Natural killer cell (primary cell): ENCODE results near the gene RIC8B. TPM values are rescaled to one million over a fixed set of nuclear protein-coding genes. Genes with fewer than 3 reads are reported as not detected.

Experiments
- ATAC-seq, 3 donors: fragments of 150-1000 bp in 2 of 3; fragments of 200-7000 bp in 1 of 3; cut with Tn5 transposase; 1 replicate in 1 of 3; 2 replicates in 2 of 3; pipeline ENCODE4 v1.10.0; 2021; ENCODE audit warnings: mild to moderate bottlenecking in 2 of 3, moderate library complexity in 2 of 3
- DNase-seq, 2 donors: peaks; one replicate each; pipeline versions ENCODE4 v3.0.0 to v3.0.0-alpha.2; 2013 to 2021; ENCODE audit warnings: mixed read lengths in 1 of 2
- H3K27ac ChIP-seq: one replicate; pipeline ENCODE4 v1.5.1; 2013; ENCODE audit warnings: mild to moderate bottlenecking, low read length
- H3K27me3 ChIP-seq: one replicate; pipeline ENCODE4 v1.6.1; 2013; ENCODE audit warnings: low read length; ENCODE audit not compliant: control insufficient read depth, insufficient read depth
- H3K36me3 ChIP-seq: one replicate; pipeline ENCODE4 v1.6.1; 2013; ENCODE audit warnings: low read length; ENCODE audit not compliant: control insufficient read depth, insufficient read depth
- H3K4me1 ChIP-seq: one replicate; pipeline ENCODE4 v1.6.1; 2013; ENCODE audit warnings: low read length; ENCODE audit not compliant: control insufficient read depth, insufficient read depth
- H3K4me3 ChIP-seq: one replicate; pipeline ENCODE4 v1.5.1; 2013; ENCODE audit warnings: low read length
- H3K9me3 ChIP-seq: one replicate; pipeline ENCODE4 v1.6.1; 2013; ENCODE audit warnings: low read length; ENCODE audit not compliant: control insufficient read depth, insufficient read depth
- H3K27ac Mint-ChIP-seq, 2 donors: one replicate each; pipeline ENCODE4 v1.8.0; 2022; ENCODE audit warnings: mild to moderate bottlenecking in 2 of 2, mixed read lengths in 2 of 2, moderate library complexity in 1 of 2
- H3K27me3 Mint-ChIP-seq, 2 donors: one replicate each; pipeline ENCODE4 v1.8.0; 2022; ENCODE audit warnings: low read depth in 2 of 2, mixed read lengths in 2 of 2
- H3K36me3 Mint-ChIP-seq: one replicate; pipeline ENCODE4 v1.8.0; 2022; ENCODE audit warnings: mixed read lengths
- H3K4me1 Mint-ChIP-seq, 2 donors: one replicate each; pipeline ENCODE4 v1.8.0; 2022; ENCODE audit warnings: mixed read lengths in 2 of 2
- H3K4me3 Mint-ChIP-seq: one replicate; pipeline ENCODE4 v1.8.0; 2022; ENCODE audit warnings: mild to moderate bottlenecking, moderate library complexity, mixed read lengths
- H3K9me3 Mint-ChIP-seq, 2 donors: one replicate each; pipeline ENCODE4 v1.8.0; 2022; ENCODE audit warnings: mixed read lengths in 2 of 2
- WGBS: methylation state at CpG from one replicate; pipeline ENCODE4 v1.1.7; 2013; ENCODE audit warnings: missing lambda C conversion rate; ENCODE audit not compliant: insufficient coverage; 5-methylcytosine and 5-hydroxymethylcytosine counted together
- intact Hi-C: fragments of 100-400 bp; cut with micrococcal nuclease; formaldehyde crosslinking; loops from one replicate; pipeline ENCODE4 v1.14.2; 2022
- total RNA-seq, 4 donors: library from RNA; stranded (reverse); fragments of 120-200 nt in 1 of 4; gene quantifications; one replicate each; pipeline versions ENCODE4 v1.2.3 to v1.2.4, GENCODE V29; 2013 to 2022
- TF ChIP-seq, protein P1 (sequence below): fragments of 200-600 bp; IDR thresholded peaks from one replicate; pipeline ENCODE4 v1.8.0; 2022; ENCODE audit warnings: antibody characterized with exemption

RIC8B gene
- total RNA-seq, 3 donors from 2014 or later (not counting 1 experiment from before 2014, with no cell fraction given) = 12.1 to 21.3 (median 15.5) TPM

DNA sequence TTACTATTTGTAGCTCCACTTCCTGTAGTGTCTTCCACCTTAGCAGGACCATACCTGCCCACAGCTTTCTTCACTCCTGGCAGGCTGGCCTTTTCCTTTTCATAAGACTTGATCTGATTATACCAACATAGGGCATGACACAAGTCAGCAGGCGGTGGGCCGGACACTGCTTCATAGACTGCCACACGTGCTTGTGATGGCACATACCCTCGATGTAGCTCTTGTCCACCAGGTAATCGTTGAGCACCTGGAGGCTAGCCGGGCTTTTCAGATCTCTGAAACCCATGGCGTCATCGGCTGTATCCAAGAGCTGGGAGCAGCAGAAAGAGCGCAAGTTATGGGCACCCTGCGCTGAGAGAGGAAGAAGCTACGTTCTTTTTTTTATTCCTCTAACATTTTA is 127.6 kb downstream of the RIC8B start:
- H3K27me3 ChIP-seq = peaks cover 21% of the 10 kb centered on the region
- Mint-ChIP-seq H3K27ac (no peak overlapping the region), H3K27me3 (peaks cover 40 to 50% of the 10 kb centered on the region in 2 donors), H3K4me1 (peaks cover 7 to 8% of the 10 kb centered on the region in 2 donors), H3K4me3 (no peak overlapping the region), H3K9me3 (no peaks in the 10 kb centered on the region), H3K36me3 (no peaks in the 10 kb centered on the region)
- no peak overlapping the region for H3K27ac ChIP-seq
- no peaks in the 10 kb centered on the region for H3K36me3 ChIP-seq
- no peak for DNase-seq
- peaks cover 7% of the 10 kb centered on the region for H3K4me1 ChIP-seq
- no peak overlapping the region for H3K4me3 ChIP-seq
- no peaks in the 10 kb centered on the region for H3K9me3 ChIP-seq
- TF ChIP-seq, protein P1, sequence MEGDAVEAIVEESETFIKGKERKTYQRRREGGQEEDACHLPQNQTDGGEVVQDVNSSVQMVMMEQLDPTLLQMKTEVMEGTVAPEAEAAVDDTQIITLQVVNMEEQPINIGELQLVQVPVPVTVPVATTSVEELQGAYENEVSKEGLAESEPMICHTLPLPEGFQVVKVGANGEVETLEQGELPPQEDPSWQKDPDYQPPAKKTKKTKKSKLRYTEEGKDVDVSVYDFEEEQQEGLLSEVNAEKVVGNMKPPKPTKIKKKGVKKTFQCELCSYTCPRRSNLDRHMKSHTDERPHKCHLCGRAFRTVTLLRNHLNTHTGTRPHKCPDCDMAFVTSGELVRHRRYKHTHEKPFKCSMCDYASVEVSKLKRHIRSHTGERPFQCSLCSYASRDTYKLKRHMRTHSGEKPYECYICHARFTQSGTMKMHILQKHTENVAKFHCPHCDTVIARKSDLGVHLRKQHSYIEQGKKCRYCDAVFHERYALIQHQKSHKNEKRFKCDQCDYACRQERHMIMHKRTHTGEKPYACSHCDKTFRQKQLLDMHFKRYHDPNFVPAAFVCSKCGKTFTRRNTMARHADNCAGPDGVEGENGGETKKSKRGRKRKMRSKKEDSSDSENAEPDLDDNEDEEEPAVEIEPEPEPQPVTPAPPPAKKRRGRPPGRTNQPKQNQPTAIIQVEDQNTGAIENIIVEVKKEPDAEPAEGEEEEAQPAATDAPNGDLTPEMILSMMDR = no peak
- intact Hi-C loops = no loop called here
- WGBS = 82% methylated on average over 11 of the region's 11 CpGs
- no peak for ATAC-seq

DNA sequence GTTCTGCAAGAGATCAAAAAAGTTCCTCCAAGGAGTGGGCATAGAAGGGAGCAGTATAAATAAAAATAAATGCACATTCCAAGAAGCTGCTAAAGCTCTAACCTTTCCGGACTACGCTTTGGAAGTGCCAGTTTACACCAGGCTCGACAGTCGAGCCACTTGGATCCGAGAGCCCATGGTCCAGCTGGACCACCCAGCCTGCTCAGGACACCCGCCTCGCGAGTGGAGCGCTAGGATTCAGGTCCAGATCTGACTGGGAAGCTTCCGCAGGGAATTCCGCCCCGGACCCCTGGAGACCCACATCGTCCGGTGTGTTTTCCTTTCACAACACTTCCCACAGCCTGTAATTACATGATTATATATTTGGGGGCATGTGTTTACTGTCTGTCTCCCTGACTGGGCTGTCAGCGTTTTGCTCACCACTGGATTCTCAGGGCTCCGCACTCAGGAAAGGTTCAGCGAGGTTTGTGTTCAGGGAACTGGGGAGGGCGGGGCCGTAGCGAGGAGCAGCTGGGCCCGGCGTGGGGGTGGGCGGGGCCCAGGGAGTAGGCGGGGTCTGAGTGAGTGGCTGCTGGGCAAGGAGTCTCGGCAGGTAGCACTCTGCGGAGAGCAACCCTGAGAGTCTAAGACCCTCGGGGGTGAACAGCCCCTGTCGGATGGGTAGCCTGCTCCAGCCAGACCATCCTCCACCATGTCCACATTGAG is 128.9 kb downstream of the RIC8B start:
- Mint-ChIP-seq H3K27ac (no peak overlapping the region), H3K27me3 (peaks cover 48 to 51% of the 10 kb centered on the region in 2 donors), H3K9me3 (no peaks in the 10 kb centered on the region), H3K4me1 (peaks cover 7 to 12% of the 10 kb centered on the region in 2 donors), H3K36me3 (no peaks in the 10 kb centered on the region), H3K4me3 (peak overlapping the region; percentile 65)
- H3K4me1 ChIP-seq = peaks cover 7% of the 10 kb centered on the region
- no peaks in the 10 kb centered on the region for H3K9me3 ChIP-seq
- TF ChIP-seq, protein P1 = no peak
- ATAC-seq = peak; percentile 83 to 99 (median 99)
- H3K4me3 ChIP-seq = no peak overlapping the region
- H3K27ac ChIP-seq = no peak overlapping the region
- H3K27me3 ChIP-seq = peaks cover 21% of the 10 kb centered on the region
- 9% methylated on average over 23 of the region's 28 CpGs for WGBS
- DNase-seq = peak; percentile 45 to 75
- intact Hi-C loops = no loop called here
- no peaks in the 10 kb centered on the region for H3K36me3 ChIP-seq

DNA sequence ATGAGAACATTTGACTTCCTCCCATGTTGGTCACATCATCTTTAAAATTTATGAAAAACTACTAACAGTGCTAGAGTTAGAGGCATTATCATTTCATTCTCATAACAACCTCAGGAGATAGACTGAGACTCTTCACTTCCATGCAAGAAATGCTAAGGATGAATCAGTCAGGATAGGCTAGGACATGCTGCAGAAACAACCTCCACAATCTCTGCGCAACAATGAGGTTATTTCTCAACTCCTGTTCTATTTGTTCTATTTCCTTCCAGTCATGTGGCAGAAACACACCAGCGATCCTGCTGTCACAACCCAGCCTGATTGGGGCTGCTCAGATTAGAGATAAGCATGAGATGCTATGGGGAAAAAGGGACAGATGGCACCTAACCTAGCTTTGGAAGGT is 132.2 kb downstream of the RIC8B start:
- Mint-ChIP-seq H3K27me3 (peaks cover 35 to 46% of the 10 kb centered on the region in 2 donors), H3K9me3 (no peaks in the 10 kb centered on the region), H3K36me3 (no peaks in the 10 kb centered on the region), H3K27ac (no peak overlapping the region), H3K4me1 (peaks cover 17 to 26% of the 10 kb centered on the region in 2 donors), H3K4me3 (no peak overlapping the region)
- TF ChIP-seq, protein P1 = no peak
- DNase-seq (no peak), ATAC-seq (no peak)
- 57% methylated on average over 2 of the region's 2 CpGs for WGBS
- Histone ChIP-seq H3K4me1 (peaks cover 15% of the 10 kb centered on the region), H3K9me3 (no peaks in the 10 kb centered on the region), H3K4me3 (no peak overlapping the region), H3K27me3 (peaks cover 21% of the 10 kb centered on the region), H3K36me3 (no peaks in the 10 kb centered on the region), H3K27ac (no peak overlapping the region)
- intact Hi-C loops = no loop called here

DNA sequence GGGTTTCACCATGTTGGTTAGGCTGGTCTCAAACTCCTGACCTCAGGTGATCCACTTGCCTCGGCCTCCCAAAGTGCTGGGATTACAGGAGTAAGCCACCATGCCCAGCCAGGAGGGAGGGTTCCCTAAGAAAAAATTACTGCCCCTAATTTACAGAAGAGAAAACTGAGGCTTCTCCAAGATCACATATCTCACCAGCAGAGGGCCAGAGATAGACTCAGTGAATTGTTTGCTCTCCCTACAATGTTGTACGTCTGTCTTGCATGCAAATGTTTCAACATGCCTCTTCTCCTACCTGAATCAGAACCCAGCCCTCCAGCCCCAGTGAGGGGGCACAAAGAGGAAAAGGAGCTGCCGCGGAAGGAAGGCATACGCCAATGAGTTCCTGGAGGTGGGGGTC is 132.9 kb downstream of the RIC8B start:
- Mint-ChIP-seq H3K27ac (no peak overlapping the region), H3K9me3 (no peaks in the 10 kb centered on the region), H3K4me3 (no peak overlapping the region), H3K4me1 (peaks cover 17 to 28% of the 10 kb centered on the region in 2 donors), H3K36me3 (no peaks in the 10 kb centered on the region), H3K27me3 (peaks cover 30 to 39% of the 10 kb centered on the region in 2 donors)
- intact Hi-C loops = no loop called here
- Histone ChIP-seq H3K4me3 (no peak overlapping the region), H3K27ac (no peak overlapping the region), H3K4me1 (peaks cover 15% of the 10 kb centered on the region), H3K9me3 (no peaks in the 10 kb centered on the region), H3K36me3 (no peaks in the 10 kb centered on the region), H3K27me3 (peaks cover 17% of the 10 kb centered on the region)
- TF ChIP-seq, protein P1 = peak; percentile 14
- WGBS = 34% methylated on average over 5 of the region's 5 CpGs
- ATAC-seq (no peak), DNase-seq (peak in 1 of 2 donors; percentile 14)
